ENCODE data around the gene SFT2D1.

SFT2D1 gene

DNA sequence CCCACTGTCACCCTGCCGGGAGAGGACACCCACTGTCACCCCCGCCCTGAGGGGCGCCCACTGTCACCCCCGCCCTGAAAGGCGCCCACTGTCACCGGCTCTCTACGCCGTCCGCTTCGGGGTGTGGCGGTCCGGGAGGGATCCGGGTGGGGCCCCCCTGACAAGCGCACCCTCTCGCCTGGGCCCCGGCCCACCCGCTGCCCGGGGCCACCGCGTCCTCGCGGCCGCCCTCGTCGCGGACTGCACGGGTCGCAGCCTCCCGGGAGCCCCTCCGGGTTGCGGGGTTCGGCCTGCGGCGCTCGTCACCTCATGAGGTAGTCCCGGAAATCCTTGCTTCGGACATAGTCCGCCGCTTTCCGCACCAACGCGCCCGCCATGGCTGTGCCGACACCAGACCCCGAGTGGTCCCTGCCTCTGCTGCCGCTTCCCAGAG, 40.2 kb upstream of the SFT2D1 start:
- DNase-seq (ENCODE audit: low read depth, low spot score): no peak
- H3K27ac ChIP-seq: no peak overlapping the region
- H3K9ac ChIP-seq (ENCODE audit: insufficient read length): peak overlapping the region; percentile 84
- TF ChIP-seq EZH2 (IDR thresholded peaks at IDR 0.05) (no peak), FOXP2 (optimal IDR thresholded peaks at IDR 0.05; ENCODE audit: control extremely low read depth, extremely low read length, insufficient read depth) (no peak), POLR2AphosphoS5 (IDR thresholded peaks at IDR 0.05; ENCODE audit: borderline replicate concordance, low read depth, low read length) (no peak)
- no peaks in the 10 kb centered on the region for H3K36me3 ChIP-seq (ENCODE audit: insufficient read depth, low read length)
- H3K4me3 ChIP-seq: peak overlapping the region; percentile 93
- no peaks in the 10 kb centered on the region for H3K9me3 ChIP-seq (ENCODE audit: low read depth, low read length)

DNA sequence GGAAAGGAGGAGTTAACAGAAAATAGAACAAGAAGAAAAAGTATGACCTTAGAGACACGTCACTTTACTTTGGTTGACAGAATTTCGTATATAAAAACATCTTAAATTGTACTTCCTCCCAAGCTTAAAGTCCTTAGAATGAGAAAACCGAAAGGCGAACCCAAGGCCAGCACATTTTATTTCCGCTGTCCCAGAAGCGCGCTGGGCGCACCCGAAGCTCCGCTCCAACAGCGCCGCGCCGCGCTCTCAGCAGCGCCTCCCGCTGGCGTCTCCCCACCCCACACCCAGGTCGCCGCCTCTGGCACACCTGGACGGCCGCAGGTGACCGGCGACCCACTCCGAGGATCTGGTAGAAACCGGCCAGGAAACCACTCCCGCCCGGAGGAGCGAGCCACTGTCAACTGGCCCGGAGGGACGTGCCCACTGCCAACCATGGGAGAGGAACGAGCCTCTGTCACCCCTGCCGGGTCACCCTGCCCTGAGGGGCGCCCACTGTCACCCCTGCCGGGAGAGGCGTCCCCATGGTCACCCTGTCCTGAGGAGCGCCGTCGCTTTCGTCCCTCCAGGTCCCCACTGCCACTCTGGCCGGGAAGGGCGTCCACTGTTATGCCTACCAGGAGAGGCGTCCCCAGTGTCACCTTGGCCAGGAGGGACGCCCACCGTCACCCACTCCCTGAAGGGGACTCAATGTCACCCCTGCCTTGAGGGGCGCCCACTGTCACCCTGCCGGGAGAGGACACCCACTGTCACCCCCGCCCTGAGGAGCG, 39.6 kb upstream of the SFT2D1 start:
- TF ChIP-seq FOXP2 (optimal IDR thresholded peaks at IDR 0.05; ENCODE audit: control extremely low read depth, extremely low read length, insufficient read depth) (no peak), POLR2AphosphoS5 (IDR thresholded peaks at IDR 0.05; ENCODE audit: borderline replicate concordance, low read depth, low read length) (no peak), EZH2 (IDR thresholded peaks at IDR 0.05) (no peak)
- no peaks in the 10 kb centered on the region for H3K36me3 ChIP-seq (ENCODE audit: insufficient read depth, low read length)
- peak overlapping the region; percentile 84 for H3K9ac ChIP-seq (ENCODE audit: insufficient read length)
- H3K9me3 ChIP-seq (ENCODE audit: low read depth, low read length): no peaks in the 10 kb centered on the region
- peak overlapping the region; percentile 93 for H3K4me3 ChIP-seq
- no peak for DNase-seq (ENCODE audit: low read depth, low spot score)
- H3K27ac ChIP-seq: no peak overlapping the region

- Histone ChIP-seq H3K4me3 (peak overlapping the region; percentile 93), H3K36me3 (ENCODE audit: insufficient read depth, low read length) (no peaks in the 10 kb centered on the region), H3K9me3 (ENCODE audit: low read depth, low read length) (no peaks in the 10 kb centered on the region), H3K9ac (ENCODE audit: insufficient read length) (peak overlapping the region; percentile 84), H3K27ac (no peak overlapping the region)
- no peak for TF ChIP-seq EZH2 (IDR thresholded peaks at IDR 0.05)
- no peak for TF ChIP-seq POLR2AphosphoS5 (IDR thresholded peaks at IDR 0.05; ENCODE audit: borderline replicate concordance, low read depth, low read length)
- no peak for TF ChIP-seq FOXP2 (optimal IDR thresholded peaks at IDR 0.05; ENCODE audit: control extremely low read depth, extremely low read length, insufficient read depth)
- DNase-seq (ENCODE audit: low read depth, low spot score): no peak
These were observed 39.0 kb upstream of the SFT2D1 start for GRCh38 chr6:166381381-166381732.

- no peaks in the 10 kb centered on the region for H3K9me3 ChIP-seq (ENCODE audit: low read depth, low read length)
- H3K36me3 ChIP-seq (ENCODE audit: insufficient read depth, low read length): no peaks in the 10 kb centered on the region
- DNase-seq (ENCODE audit: low read depth, low spot score): no peak
- no peak overlapping the region for H3K9ac ChIP-seq (ENCODE audit: insufficient read length)
- no peak for TF ChIP-seq POLR2AphosphoS5 (IDR thresholded peaks at IDR 0.05; ENCODE audit: borderline replicate concordance, low read depth, low read length)
- no peak for TF ChIP-seq EZH2 (IDR thresholded peaks at IDR 0.05)
- no peak for TF ChIP-seq FOXP2 (optimal IDR thresholded peaks at IDR 0.05; ENCODE audit: control extremely low read depth, extremely low read length, insufficient read depth)
- no peak overlapping the region for H3K4me3 ChIP-seq
- H3K27ac ChIP-seq: no peak overlapping the region
These were observed 37.5 kb upstream of the SFT2D1 start for GRCh38 chr6:166379800-166380199.

GRCh38 chr6:166379103-166379586, 36.8 kb upstream of the SFT2D1 start:
- H3K9me3 ChIP-seq (ENCODE audit: low read depth, low read length): no peaks in the 10 kb centered on the region
- no peak overlapping the region for H3K9ac ChIP-seq (ENCODE audit: insufficient read length)
- DNase-seq (ENCODE audit: low read depth, low spot score): no peak
- no peak overlapping the region for H3K4me3 ChIP-seq
- no peak for TF ChIP-seq POLR2AphosphoS5 (IDR thresholded peaks at IDR 0.05; ENCODE audit: borderline replicate concordance, low read depth, low read length)
- no peaks in the 10 kb centered on the region for H3K36me3 ChIP-seq (ENCODE audit: insufficient read depth, low read length)
- H3K27ac ChIP-seq: no peak overlapping the region

- no peak overlapping the region for H3K9ac ChIP-seq (ENCODE audit: insufficient read length)
- no peak overlapping the region for H3K4me3 ChIP-seq
- H3K27ac ChIP-seq: no peak overlapping the region
- TF ChIP-seq FOXP2 (optimal IDR thresholded peaks at IDR 0.05; ENCODE audit: control extremely low read depth, extremely low read length, insufficient read depth) (no peak), POLR2AphosphoS5 (IDR thresholded peaks at IDR 0.05; ENCODE audit: borderline replicate concordance, low read depth, low read length) (no peak), EZH2 (IDR thresholded peaks at IDR 0.05) (no peak)
- no peaks in the 10 kb centered on the region for H3K36me3 ChIP-seq (ENCODE audit: insufficient read depth, low read length)
- H3K9me3 ChIP-seq (ENCODE audit: low read depth, low read length): no peaks in the 10 kb centered on the region
- no peak for DNase-seq (ENCODE audit: low read depth, low spot score)
These were observed 35.4 kb upstream of the SFT2D1 start for GRCh38 chr6:166377721-166378120.

- TF ChIP-seq EZH2 (IDR thresholded peaks at IDR 0.05) (no peak), FOXP2 (optimal IDR thresholded peaks at IDR 0.05; ENCODE audit: control extremely low read depth, extremely low read length, insufficient read depth) (no peak), POLR2AphosphoS5 (IDR thresholded peaks at IDR 0.05; ENCODE audit: borderline replicate concordance, low read depth, low read length) (no peak)
- DNase-seq (ENCODE audit: low read depth, low spot score): no peak
- Histone ChIP-seq H3K9me3 (ENCODE audit: low read depth, low read length) (no peaks in the 10 kb centered on the region), H3K4me3 (no peak overlapping the region), H3K9ac (ENCODE audit: insufficient read length) (no peak overlapping the region), H3K36me3 (ENCODE audit: insufficient read depth, low read length) (no peaks in the 10 kb centered on the region), H3K27ac (no peak overlapping the region)
These were observed 32.7 kb upstream of the SFT2D1 start for GRCh38 chr6:166375013-166375412.

GRCh38 chr6:166370489-166370888, 28.1 kb upstream of the SFT2D1 start:
- H3K9ac ChIP-seq (ENCODE audit: insufficient read length): no peak overlapping the region
- H3K36me3 ChIP-seq (ENCODE audit: insufficient read depth, low read length): no peaks in the 10 kb centered on the region
- TF ChIP-seq EZH2 (IDR thresholded peaks at IDR 0.05) (no peak), FOXP2 (optimal IDR thresholded peaks at IDR 0.05; ENCODE audit: control extremely low read depth, extremely low read length, insufficient read depth) (no peak), POLR2AphosphoS5 (IDR thresholded peaks at IDR 0.05; ENCODE audit: borderline replicate concordance, low read depth, low read length) (no peak)
- DNase-seq (ENCODE audit: low read depth, low spot score): no peak
- H3K9me3 ChIP-seq (ENCODE audit: low read depth, low read length): no peaks in the 10 kb centered on the region
- H3K27ac ChIP-seq: no peak overlapping the region
- H3K4me3 ChIP-seq: no peak overlapping the region

GRCh38 chr6:166369782-166370181, 27.4 kb upstream of the SFT2D1 start:
- TF ChIP-seq EZH2 (IDR thresholded peaks at IDR 0.05) (no peak), FOXP2 (optimal IDR thresholded peaks at IDR 0.05; ENCODE audit: control extremely low read depth, extremely low read length, insufficient read depth) (no peak), POLR2AphosphoS5 (IDR thresholded peaks at IDR 0.05; ENCODE audit: borderline replicate concordance, low read depth, low read length) (no peak)
- H3K36me3 ChIP-seq (ENCODE audit: insufficient read depth, low read length): no peaks in the 10 kb centered on the region
- no peak overlapping the region for H3K4me3 ChIP-seq
- DNase-seq (ENCODE audit: low read depth, low spot score): no peak
- no peaks in the 10 kb centered on the region for H3K9me3 ChIP-seq (ENCODE audit: low read depth, low read length)
- H3K9ac ChIP-seq (ENCODE audit: insufficient read length): no peak overlapping the region
- no peak overlapping the region for H3K27ac ChIP-seq
